HG02870 (cell line): ENCODE results near the gene CDH6.

Source experiments
- ATAC-seq: cut with Tn5 transposase; IDR thresholded peaks from one replicate; pipeline ENCODE4 v1.9.1; 2021; ENCODE audit warnings: mild to moderate bottlenecking, moderate library complexity; ENCODE audit not compliant: unreplicated experiment

The CDH6 gene

DNA sequence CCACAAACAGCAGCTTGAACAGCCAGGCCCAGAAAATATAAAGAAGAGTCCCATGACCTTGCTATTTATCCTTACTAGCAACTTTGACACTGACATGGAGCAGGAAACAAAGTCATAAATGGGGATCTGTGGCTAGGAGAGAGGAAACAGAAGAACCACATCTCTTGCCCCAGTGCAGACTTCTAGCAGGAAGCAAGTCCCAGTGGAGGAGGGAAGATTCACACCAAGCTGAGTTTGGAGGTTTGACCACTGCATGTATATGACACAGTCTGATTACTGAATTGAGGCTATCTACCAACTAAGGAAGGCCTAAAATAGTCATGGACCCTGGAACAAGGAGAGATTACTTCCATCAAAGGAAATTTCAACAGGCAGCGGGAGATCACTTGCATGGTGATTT lies 51.4 kb downstream of the CDH6 start:
- ATAC-seq = no peak

GRCh38 chr5:31247381-31247780 lies 53.9 kb downstream of the CDH6 start:
- no peak for ATAC-seq

- ATAC-seq = no peak
Measured at GRCh38 chr5:31250201-31250600, 56.7 kb downstream of the CDH6 start.

DNA sequence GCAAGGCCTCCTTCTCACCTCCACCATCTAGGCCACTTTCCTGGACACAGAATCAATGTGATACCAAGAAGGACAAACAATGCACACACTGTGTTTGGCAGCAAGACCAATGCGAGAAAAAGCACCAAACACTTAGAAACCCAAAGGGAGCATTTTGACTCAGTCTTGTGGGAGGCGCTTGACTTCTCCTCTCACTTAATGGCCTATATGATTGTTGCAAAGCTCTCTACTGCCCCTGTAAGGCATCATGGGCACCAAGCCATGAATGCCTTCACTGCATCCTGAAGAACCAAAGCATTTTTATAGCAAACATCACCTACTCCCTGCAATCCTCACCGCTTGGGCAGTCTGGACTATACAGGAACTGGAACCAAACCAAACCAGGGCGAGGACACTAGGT lies 57.5 kb downstream of the CDH6 start:
- no peak for ATAC-seq

- no peak for ATAC-seq
Measured at GRCh38 chr5:31255041-31255440, 61.6 kb downstream of the CDH6 start.

- no peak for ATAC-seq
Measured at GRCh38 chr5:31268256-31268655, 74.8 kb downstream of the CDH6 start.

DNA sequence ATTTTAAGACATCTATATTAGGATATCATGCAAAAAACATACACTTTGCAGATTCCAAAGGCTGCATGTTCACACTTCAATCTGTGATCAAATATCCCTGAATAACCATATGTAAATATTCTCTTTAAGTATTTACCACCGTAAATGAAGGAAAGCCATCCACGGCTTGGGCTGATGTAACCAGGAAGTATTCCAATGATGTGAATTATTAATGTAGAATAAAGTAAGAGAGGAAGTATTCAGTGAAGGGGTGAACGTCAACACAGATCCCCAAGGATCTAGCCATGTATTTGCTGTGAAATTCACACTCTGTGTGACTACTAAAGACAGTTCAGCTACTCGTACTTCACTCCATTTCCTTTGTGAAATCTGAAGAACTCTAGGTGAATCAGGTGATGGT lies 75.2 kb downstream of the CDH6 start:
- ATAC-seq = no peak

- no peak for ATAC-seq
Measured at GRCh38 chr5:31269259-31269658, 75.8 kb downstream of the CDH6 start.

DNA sequence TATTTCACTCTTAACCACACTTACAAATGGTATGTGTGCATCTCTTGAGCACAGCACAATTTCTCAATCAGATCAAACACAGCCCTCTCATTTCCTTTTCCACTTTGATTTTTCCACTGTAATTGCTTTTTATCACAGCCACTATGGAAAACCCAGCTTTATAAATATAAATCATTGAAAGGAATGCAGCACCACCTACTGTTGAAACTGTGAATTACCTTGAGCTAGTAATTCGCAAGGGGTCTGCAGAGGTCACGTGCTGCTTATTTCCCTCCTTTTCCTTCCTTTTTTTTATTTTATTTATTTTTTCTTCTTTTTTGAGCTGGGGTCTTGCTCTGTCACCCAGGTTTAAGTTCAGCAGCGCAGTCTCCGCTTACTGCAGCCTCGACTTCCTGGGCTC lies 76.9 kb downstream of the CDH6 start:
- ATAC-seq = no peak

DNA sequence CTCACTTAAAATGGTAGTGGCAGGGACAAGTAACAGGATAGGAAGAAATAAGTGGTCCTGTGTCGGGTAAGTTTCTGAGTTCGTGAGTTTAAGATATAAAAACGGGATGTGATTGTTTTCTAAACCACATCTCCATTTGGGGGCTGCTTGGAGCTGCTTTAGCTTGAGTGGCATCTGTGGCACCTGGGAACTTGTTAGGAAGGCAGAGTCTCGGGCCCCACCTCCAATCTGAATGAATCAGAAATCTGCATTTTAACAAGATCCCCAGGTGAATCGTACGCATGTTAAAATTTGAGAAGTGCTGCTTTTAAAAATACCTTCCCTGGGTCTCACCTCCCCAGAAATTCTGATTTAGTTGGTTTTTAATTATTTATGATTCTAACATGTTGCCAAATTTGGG lies 78.1 kb downstream of the CDH6 start:
- ATAC-seq = no peak

GRCh38 chr5:31273161-31273560 lies 79.7 kb downstream of the CDH6 start:
- no peak for ATAC-seq

GRCh38 chr5:31273631-31274378 lies 80.3 kb downstream of the CDH6 start:
- peak; percentile 81 for ATAC-seq

DNA sequence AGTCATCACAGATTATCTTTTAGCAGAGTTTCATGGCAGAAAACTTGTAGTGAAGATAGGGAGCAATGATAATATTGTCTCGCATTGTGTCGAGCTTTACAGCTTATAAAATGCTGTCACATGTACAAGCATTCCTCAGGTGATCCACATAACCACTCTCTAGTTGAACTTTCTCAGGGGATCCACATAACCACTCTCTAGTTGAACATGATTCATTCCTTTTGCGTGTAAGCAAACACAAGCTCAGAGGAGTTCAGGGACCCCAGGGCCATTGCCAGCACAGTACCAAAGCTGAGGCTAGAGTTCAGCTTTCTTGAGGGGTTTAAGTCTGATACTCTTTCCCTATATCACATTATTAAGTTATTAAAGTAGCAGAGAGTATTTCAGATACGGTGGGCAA lies 86.7 kb downstream of the CDH6 start:
- no peak for ATAC-seq

DNA sequence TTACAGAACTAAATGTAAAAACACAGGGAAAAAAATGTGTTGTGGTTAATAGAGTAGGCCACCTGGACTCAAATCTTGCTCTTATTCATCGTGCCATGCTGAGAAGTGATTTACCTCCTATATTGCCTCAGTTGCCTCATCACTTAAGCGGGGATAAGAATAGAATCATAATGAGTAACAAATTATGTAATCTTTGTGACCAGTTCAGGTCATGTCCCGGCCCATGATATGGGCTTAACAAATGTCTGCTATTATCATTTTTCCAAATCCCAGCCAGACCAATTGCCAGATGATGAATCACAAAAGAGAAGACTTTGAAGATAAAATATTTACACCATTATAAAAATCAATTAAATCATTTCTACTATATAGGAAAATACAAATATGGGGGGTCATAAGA lies 89.8 kb downstream of the CDH6 start:
- ATAC-seq = no peak

GRCh38 chr5:31285025-31285424 lies 91.5 kb downstream of the CDH6 start:
- no peak for ATAC-seq

GRCh38 chr5:31287985-31288384 lies 94.5 kb downstream of the CDH6 start:
- ATAC-seq = no peak

DNA sequence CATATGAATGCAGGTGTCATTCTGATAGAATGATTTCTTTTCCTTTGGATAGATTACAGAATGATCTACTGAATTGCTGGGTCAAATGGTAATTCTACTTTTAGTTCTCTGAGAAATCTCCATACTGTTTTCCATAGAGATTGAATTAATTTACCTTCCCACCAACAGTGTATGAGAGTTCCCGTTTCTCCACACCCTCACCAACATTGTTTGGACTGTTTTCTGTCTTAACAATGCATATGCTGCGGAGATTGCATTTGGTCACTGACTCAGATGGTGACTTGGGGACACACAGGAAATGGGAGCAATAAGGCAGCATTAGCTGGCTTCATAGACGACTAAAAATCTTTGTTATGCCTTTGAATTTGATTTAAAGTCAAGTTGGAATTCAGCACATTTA lies 95.9 kb downstream of the CDH6 start:
- no peak for ATAC-seq

GRCh38 chr5:31291323-31291854 lies 97.9 kb downstream of the CDH6 start:
- ATAC-seq = no peak

DNA sequence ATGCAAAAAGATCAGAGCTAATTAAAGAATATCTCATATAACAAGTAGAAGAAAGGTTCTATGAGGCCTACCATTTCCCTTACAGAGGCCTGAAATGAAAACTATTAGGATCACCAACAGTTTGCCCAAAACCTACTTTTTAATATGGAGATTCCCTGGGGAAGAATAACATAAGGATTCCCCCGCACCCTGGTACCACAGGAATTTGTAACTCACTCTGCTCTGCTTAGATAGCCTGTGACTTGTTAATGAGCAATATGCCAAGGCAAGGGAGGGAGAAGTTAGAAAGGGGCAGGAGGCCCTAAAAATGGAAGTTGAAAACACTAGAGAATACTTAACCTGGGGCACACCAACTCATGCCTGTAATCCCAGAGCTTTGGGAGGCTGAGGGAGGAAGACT lies 107.0 kb downstream of the CDH6 start:
- ATAC-seq = no peak

GRCh38 chr5:31301833-31302232 lies 108.3 kb downstream of the CDH6 start:
- ATAC-seq = no peak

DNA sequence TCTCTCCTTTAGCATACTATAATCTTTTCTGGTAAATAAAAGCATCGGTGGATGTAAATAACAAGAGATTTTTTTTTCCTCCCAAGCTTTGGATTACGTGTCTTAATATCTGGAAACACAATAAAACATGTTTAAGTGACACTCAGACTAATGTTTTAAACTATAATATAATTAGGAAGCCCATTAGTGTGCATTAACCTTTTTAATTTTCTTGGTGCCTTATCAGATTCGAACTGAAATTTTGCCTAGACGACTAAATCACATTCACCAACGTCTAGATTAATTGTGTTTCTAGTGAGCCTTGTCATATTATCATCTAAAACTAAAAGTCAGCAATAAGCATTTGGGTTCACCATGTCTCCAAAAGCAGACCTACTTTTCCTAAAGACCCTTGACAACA lies 110.2 kb downstream of the CDH6 start:
- no peak for ATAC-seq

DNA sequence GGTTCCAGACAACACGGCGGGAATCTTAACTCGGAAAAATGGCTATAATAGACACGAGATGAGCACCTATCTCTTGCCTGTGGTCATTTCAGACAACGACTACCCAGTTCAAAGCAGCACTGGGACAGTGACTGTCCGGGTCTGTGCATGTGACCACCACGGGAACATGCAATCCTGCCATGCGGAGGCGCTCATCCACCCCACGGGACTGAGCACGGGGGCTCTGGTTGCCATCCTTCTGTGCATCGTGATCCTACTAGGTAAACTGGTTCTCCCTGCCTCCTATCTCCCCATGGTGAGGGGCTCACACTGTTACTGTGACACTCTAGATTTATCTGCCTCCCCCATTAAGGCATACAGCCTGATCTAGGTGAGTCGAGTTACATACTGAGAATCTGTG lies 124.2 kb downstream of the CDH6 start:
- ATAC-seq = no peak

- ATAC-seq = no peak
Measured at GRCh38 chr5:31319335-31319734, 125.8 kb downstream of the CDH6 start.
